IMR-90 (cell line): Measurements from ENCODE around the gene FXYD1.

ENCODE experiments used
- BHLHE40 ChIP-seq: fragments of 150-350 bp; IDR thresholded peaks from 2 replicates; pipeline ENCODE4 v1.6.1; 2016; ENCODE audit warnings: mild to moderate bottlenecking, low read depth, low read length
- CHD1 ChIP-seq: IDR thresholded peaks from 2 replicates; pipeline ENCODE4 v1.6.1; 2012; ENCODE audit warnings: low read depth, low read length, improper control_type of control experiment
- POLR2A ChIP-seq: IDR thresholded peaks from 2 replicates; pipeline ENCODE4 v1.6.1; 2012; ENCODE audit warnings: mild to moderate bottlenecking, low read depth, low read length
- RFX5 ChIP-seq: IDR thresholded peaks from 2 replicates; pipeline ENCODE4 v1.8.0; 2012; ENCODE audit warnings: low read depth, mild to moderate bottlenecking, low read length, moderate library complexity
- SMC3 ChIP-seq: fragments of 150-350 bp; IDR thresholded peaks from 2 replicates; pipeline ENCODE4 v1.6.1; 2016; ENCODE audit warnings: low read depth, mild to moderate bottlenecking, antibody characterized with exemption, low read length, moderate library complexity
- TF ChIP-seq, protein P1 (sequence below): conservative IDR thresholded peaks from 2 replicates; pipeline ENCODE4 v1.5.1; 2012; ENCODE audit warnings: mild to moderate bottlenecking, low read depth, low read length, improper control_type of control experiment
- TF ChIP-seq, protein P2 (sequence below): fragments of 150-350 bp; IDR thresholded peaks from 2 replicates; pipeline ENCODE4 v1.6.1; 2017; ENCODE audit warnings: mild to moderate bottlenecking, antibody characterized with exemption, low read length, low read depth

DNA sequence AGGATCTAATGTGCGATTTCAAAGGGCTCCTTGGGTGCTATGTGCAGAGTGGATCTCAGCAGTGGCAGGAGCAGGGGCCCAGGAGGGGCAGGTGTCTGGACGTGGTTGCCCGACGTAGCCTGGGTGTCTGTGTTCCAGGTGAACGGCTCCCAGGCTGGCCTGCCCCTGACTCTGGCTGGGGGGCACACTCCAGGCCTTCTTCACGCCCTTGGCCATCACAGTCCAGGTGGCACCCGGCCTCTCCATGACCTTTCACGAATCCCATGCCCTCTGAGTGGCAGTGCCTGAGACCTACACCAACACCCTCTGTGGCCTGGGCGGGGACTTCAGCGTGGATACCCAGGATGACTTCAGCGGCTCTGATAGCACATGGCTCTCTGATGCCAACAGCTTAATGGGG lies 34.3 kb upstream of the FXYD1 start:
- TF ChIP-seq POLR2A: no peak
- TF ChIP-seq RFX5: no peak
- TF ChIP-seq, protein P1, sequence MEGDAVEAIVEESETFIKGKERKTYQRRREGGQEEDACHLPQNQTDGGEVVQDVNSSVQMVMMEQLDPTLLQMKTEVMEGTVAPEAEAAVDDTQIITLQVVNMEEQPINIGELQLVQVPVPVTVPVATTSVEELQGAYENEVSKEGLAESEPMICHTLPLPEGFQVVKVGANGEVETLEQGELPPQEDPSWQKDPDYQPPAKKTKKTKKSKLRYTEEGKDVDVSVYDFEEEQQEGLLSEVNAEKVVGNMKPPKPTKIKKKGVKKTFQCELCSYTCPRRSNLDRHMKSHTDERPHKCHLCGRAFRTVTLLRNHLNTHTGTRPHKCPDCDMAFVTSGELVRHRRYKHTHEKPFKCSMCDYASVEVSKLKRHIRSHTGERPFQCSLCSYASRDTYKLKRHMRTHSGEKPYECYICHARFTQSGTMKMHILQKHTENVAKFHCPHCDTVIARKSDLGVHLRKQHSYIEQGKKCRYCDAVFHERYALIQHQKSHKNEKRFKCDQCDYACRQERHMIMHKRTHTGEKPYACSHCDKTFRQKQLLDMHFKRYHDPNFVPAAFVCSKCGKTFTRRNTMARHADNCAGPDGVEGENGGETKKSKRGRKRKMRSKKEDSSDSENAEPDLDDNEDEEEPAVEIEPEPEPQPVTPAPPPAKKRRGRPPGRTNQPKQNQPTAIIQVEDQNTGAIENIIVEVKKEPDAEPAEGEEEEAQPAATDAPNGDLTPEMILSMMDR: no peak
- TF ChIP-seq SMC3: no peak
- no peak for TF ChIP-seq BHLHE40
- no peak for TF ChIP-seq CHD1
- TF ChIP-seq, protein P2, sequence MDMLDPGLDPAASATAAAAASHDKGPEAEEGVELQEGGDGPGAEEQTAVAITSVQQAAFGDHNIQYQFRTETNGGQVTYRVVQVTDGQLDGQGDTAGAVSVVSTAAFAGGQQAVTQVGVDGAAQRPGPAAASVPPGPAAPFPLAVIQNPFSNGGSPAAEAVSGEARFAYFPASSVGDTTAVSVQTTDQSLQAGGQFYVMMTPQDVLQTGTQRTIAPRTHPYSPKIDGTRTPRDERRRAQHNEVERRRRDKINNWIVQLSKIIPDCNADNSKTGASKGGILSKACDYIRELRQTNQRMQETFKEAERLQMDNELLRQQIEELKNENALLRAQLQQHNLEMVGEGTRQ: no peak
